ENCODE results near the gene ROR1.

Gene ROR1

GRCh38 chr1:63770381-63770780, 3.4 kb upstream of the ROR1 start:
- Histone ChIP-seq H3K36me3 (ENCODE audit: control insufficient read depth, insufficient read depth, low read length) (no peaks in the 10 kb centered on the region), H3K27ac (no peak overlapping the region), H2AFZ (no peak overlapping the region), H3K27me3 (ENCODE audit: control insufficient read depth, insufficient read depth, low read length) (no peaks in the 10 kb centered on the region), H3K4me2 (ENCODE audit: low read length) (no peak overlapping the region), H3K4me3 (ENCODE audit: low read depth, low read length) (no peak overlapping the region), H3K4me1 (no peaks in the 10 kb centered on the region), H3K79me2 (no peaks in the 10 kb centered on the region), H3K9me3 (ENCODE audit: control insufficient read depth, low read length) (no peaks in the 10 kb centered on the region), H3K9ac (no peak overlapping the region)
- TF ChIP-seq CTCF (IDR thresholded peaks at IDR 0.05), result no peak

- H3K27me3 ChIP-seq (ENCODE audit: control insufficient read depth, insufficient read depth, low read length), result no peaks in the 10 kb centered on the region
- H3K36me3 ChIP-seq (ENCODE audit: control insufficient read depth, insufficient read depth, low read length), result no peaks in the 10 kb centered on the region
- H3K9me3 ChIP-seq (ENCODE audit: control insufficient read depth, low read length), result no peaks in the 10 kb centered on the region
- no peak overlapping the region for H3K27ac ChIP-seq
- H3K9ac ChIP-seq, result no peak overlapping the region
- H3K79me2 ChIP-seq, result peaks cover 3% of the 10 kb centered on the region
- TF ChIP-seq CTCF (IDR thresholded peaks at IDR 0.05), result no peak
- no peak overlapping the region for H2AFZ ChIP-seq
- no peaks in the 10 kb centered on the region for H3K4me1 ChIP-seq
- H3K4me2 ChIP-seq (ENCODE audit: low read length), result no peak overlapping the region
- no peak overlapping the region for H3K4me3 ChIP-seq (ENCODE audit: low read depth, low read length)
These were observed 1.6 kb upstream of the ROR1 start for GRCh38 chr1:63772201-63772600.

GRCh38 chr1:63772876-63773275, 941 bp upstream of the ROR1 start:
- Histone ChIP-seq H3K4me1 (no peaks in the 10 kb centered on the region), H3K36me3 (ENCODE audit: control insufficient read depth, insufficient read depth, low read length) (no peaks in the 10 kb centered on the region), H3K79me2 (peaks cover 4% of the 10 kb centered on the region), H3K27me3 (ENCODE audit: control insufficient read depth, insufficient read depth, low read length) (no peaks in the 10 kb centered on the region), H3K4me2 (ENCODE audit: low read length) (no peak overlapping the region), H2AFZ (no peak overlapping the region), H3K27ac (no peak overlapping the region), H3K4me3 (ENCODE audit: low read depth, low read length) (no peak overlapping the region), H3K9me3 (ENCODE audit: control insufficient read depth, low read length) (no peaks in the 10 kb centered on the region), H3K9ac (no peak overlapping the region)
- no peak for TF ChIP-seq CTCF (IDR thresholded peaks at IDR 0.05)

GRCh38 chr1:63773496-63773814, 362 bp upstream of the ROR1 start:
- Histone ChIP-seq H3K36me3 (ENCODE audit: control insufficient read depth, insufficient read depth, low read length) (no peaks in the 10 kb centered on the region), H3K27ac (peak overlapping the region; percentile 86), H3K79me2 (peaks cover 5% of the 10 kb centered on the region), H3K27me3 (ENCODE audit: control insufficient read depth, insufficient read depth, low read length) (no peaks in the 10 kb centered on the region), H3K9me3 (ENCODE audit: control insufficient read depth, low read length) (no peaks in the 10 kb centered on the region), H2AFZ (peak overlapping the region; percentile 74), H3K9ac (no peak overlapping the region), H3K4me2 (ENCODE audit: low read length) (peak overlapping the region; percentile 86), H3K4me1 (no peaks in the 10 kb centered on the region), H3K4me3 (ENCODE audit: low read depth, low read length) (peak overlapping the region; percentile 72)
- TF ChIP-seq CTCF (IDR thresholded peaks at IDR 0.05), result no peak

- Histone ChIP-seq H2AFZ (peak overlapping the region; percentile 43), H3K4me3 (ENCODE audit: low read depth, low read length) (peak overlapping the region; percentile 67), H3K9ac (no peak overlapping the region), H3K79me2 (peaks cover 11% of the 10 kb centered on the region), H3K27me3 (ENCODE audit: control insufficient read depth, insufficient read depth, low read length) (no peaks in the 10 kb centered on the region), H3K4me1 (no peaks in the 10 kb centered on the region), H3K4me2 (ENCODE audit: low read length) (peak overlapping the region; percentile 80), H3K27ac (peak overlapping the region; percentile 69), H3K36me3 (ENCODE audit: control insufficient read depth, insufficient read depth, low read length) (no peaks in the 10 kb centered on the region), H3K9me3 (ENCODE audit: control insufficient read depth, low read length) (no peaks in the 10 kb centered on the region)
- no peak for TF ChIP-seq CTCF (IDR thresholded peaks at IDR 0.05)
These were observed 1.0 kb downstream of the ROR1 start for GRCh38 chr1:63774617-63775417.

All from parathyroid adenoma (tissue), 2 donors.